Measurements from ENCODE around the gene IL6R.
"Not testable (repeated sequence)": the region's sequence is repeated elsewhere in the genome, so short reads cannot be mapped to it uniquely, and the experiment has no call there.

IL6R gene

DNA sequence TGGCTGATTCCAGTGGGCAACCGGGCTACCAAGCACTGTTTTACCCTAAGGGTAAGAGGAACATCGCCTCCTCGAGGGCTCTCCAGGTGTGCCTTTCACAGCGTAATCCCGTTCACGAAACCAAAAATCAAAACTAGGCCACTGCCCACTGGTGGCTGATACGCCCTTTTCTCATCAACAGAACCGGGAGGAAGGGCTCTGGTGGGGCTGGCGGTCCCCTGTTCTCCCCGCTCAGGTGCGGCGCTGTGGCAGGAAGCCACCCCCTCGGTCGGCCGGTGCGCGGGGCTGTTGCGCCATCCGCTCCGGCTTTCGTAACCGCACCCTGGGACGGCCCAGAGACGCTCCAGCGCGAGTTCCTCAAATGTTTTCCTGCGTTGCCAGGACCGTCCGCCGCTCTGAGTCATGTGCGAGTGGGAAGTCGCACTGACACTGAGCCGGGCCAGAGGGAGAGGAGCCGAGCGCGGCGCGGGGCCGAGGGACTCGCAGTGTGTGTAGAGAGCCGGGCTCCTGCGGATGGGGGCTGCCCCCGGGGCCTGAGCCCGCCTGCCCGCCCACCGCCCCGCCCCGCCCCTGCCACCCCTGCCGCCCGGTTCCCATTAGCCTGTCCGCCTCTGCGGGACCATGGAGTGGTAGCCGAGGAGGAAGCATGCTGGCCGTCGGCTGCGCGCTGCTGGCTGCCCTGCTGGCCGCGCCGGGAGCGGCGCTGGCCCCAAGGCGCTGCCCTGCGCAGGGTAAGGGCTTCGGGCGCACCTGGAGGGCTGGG, at the start of gene IL6R:
Gene IL6R (plus strand): TSS at position 360 of the 763 bp plus-strand sequence. CDS start 287 bp downstream, at position 647.
- DNase-seq = peak; percentile 96

DNA sequence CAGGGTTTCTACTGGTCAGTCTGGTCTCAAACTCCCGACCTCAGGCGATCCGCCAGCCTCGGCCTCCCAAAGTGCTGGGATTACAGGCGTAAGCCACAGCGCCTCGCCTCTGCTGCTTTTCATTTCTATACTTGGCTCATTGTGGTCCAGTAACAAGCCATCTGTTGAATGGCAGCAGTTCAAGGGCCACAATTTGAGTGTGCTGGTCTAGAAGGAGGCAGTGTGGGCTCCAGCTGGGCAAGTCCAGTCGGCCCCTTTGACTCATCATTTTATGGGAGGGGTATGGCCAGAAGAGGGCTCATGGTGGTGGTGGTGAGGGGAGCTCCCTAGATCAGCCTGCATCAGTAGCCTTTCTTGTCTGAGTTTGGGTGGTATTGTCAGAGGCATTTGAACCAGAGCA, 46.6 kb upstream of the IL6R start:
- DNase-seq = no peak

DNA sequence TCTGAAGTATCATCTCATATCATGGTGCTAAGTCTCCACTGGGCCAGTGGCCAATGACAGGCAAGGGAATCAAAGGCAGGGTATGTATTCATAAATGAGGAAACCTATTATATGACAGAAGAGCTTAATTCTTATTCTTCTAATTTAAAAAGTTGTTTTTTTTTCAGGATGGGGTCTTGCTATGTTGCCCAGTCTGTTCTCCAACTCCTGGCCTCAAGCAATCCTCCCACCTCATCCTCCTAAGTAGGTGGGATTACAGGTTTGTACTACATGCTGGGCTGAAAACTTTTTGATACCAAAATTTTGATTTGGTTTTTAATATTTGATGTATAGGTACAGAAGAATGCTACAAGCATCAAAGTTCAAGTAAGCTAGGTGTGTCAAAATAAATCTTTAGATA, 44.9 kb upstream of the IL6R start:
- no peak for DNase-seq

DNA sequence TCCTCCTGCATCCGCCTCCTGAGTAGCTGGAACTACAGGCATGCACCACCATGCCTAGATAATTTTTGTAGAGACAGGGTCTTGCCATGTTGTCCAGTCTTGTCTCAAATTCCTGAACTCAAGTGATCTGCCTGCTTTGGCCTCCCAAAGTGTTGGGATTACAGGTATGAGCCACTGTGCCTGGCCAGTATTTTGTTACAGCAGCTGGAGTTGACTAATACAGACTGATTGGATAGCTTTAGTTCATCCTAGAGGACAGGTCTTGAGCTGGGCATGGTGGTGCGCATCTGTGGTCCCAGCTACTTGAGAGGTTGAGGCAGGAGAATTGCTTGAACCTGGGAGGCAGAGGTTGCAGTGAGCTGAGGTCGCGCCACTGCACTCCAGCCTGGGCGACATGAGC, 44.3 kb upstream of the IL6R start:
- not testable (repeated sequence) for DNase-seq

DNA sequence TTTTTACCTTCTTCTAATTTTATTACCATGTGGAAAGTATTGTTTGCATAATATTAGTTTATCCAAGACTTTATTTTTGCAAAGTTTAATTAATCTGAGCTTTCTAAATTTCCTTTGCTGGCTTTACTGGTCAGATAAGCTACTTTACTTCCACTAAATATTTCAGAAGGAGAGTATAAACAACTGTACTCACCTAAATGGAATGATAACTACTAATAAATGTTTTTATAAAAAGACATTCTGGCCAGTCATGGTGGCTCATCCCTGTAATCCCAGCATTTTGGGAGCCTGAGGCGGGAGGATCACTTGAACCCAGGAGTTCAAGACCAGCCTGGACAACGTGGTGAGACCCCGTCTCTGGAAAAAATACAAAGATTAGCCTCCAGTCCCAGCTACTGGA, 43.8 kb upstream of the IL6R start:
- no peak for DNase-seq

DNA sequence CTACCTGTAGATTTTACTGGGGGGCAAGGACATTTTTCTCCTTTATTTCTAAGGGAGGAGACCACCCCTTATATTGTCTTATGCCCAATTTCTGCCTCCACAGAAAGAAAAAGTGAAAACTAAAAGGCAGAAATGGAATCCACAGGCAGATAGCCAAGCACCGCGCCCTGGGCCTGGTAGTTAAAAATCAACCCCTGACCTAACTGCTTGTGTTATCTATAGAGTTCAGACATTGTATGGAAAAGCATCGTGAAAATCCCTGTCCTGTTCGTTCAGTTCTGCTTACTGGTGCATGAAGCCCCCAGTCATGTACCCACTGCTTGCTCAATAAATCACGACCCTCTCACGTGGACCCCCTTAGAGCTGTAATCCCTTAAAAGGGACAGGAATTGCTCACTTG, 33.7 kb upstream of the IL6R start:
- no peak for DNase-seq

DNA sequence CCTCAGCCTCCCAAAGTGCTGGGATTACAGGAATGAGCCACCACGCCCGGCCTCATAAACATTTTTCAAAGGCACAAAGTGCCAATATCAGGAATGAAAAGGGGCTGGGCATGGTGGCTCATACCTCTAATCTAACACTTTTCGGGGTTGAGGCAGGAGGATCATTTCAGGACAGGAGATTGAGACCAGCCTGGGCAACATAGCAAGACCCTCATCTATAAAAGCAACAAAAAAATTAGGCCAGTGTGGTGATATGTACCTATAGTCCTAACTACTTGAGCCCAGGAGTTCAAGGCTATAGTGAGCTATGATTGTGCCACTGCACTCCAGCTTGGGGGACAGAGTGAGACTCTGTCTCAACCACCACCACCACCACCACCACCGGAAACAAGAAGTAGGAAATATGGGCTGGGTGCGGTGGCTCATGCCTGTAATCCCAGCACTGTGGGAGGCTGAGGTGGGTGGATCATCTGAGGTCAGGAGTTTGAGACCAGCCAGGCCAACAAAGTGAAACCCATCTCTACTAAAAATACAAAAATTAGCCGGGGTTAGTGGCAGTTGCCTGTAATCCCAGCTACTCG, 31.3 kb upstream of the IL6R start:
- DNase-seq = not testable (repeated sequence)

DNA sequence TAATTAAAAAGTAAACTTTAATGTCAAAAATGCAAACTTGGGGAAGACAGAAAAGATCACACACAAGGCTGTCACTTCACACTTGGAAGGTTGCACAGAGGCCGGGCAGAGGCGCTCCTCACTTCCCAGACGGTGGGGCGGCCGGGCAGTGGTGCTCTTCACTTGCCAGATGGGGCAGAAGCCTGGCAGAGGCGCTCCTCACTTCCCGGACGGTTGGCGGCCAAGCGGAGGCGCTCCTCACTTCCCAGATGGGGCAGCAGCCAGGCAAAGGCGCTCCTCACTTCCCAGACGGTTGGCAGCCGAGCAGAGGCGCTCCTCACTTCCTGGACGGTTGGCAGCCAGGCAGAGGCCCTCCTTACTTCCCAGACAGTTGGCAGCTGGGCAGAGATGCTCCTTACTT, 25.8 kb upstream of the IL6R start:
- DNase-seq = no peak

DNA sequence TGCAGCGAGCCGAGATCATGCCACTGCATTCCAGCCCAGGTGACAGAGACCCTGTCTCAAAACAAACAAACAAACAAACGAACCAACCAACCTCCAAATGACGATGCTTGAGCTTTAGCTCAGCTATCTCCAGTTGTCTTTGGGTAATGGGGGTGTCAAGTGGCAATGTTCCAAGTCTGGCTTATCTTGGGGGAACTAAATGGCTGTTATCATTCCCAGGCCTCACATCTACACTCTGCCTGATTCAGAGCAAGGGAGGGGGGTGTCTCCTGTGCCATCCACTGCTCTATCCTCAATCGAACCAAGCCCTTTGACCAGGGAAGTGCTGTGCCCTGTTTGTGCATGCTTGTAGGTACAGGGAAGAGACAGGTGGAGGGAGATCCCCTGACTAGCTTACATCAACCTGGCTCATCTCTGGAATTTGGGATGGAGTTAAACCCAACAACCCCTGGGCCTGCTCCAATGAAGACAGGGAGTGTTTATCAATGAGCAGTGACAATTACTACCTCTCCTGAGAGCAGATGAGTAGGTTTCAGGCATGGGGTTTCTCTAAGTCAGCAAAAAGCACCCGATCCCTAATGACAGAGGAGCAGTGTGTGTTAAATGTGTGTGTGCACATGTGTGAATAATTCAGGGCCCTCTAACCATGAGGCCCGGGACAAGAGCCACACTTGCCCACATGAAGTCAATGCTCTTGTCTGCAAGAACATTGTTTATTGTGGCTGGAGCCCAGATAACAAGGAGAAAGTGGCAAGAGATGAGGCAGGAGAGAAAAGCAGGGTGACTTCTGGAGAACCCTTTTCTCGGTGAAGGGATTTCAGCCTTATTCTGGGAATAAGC, 20.3 kb upstream of the IL6R start:
- no peak for DNase-seq

DNA sequence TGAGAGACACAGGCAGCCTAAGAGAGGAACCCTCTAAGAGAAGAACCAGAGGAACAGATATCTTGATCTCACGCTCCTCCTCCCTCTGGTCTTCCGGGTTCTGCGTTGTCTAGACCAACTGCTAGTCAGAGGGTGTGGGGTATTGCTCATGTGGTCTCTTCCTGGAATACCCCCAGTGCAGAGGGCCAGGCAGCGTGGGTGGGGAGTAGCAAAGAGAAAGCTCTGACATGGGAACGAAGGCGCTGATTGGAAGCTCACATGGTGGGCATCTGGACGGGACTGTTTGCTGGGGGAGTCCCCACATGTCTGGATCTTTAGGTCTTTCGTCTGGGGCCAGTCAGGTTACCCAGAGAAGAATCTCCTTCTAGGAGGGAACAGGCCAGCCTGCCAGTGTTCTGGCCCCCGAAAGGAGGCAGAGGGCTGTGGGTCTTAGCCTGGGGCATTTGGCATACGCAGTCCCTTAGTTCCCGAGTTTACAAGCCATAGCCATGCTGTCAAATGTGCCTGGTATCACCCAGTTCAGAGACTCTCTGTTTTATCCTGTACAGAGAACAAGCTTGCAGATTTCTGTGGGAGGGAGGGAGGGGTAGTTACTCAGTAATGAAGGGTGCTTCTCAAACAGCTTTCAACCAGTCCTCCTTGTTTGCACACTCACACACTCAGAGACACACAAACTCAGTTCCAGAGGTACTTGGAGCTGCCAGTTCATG, 18.3 kb upstream of the IL6R start:
- DNase-seq = peak; percentile 96

DNA sequence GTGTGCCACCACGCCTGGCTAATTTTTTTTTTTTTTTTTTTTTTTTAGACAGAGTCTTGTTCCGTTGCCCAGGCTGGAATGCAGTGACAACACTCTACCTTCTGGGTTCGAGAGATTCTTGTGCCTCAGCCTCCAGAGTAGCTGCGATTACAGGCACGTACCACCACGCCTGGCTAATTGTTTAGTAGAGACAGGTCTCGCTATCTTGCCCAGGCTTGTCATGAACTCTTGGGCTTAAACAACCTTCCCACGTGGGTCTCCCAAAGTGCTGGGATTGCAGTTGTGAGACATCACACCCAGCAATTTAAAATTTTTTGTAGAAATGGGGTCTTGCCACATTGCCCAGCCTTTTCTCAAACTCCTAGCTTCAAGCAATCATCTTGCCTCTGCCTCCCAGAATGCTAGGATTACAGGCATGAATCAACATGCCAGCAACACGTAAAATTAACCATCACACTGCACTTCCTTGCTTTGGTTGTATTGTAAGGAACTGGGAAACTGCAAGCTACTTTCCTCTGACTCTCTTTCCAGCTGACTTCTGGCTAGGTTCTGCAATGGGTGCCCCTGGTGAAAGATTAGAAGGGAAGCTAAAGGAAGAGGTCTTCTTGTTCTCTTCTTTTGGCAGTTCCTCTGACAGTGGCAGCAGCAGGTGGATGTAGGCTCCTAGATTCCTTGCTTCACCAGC, 13.9 kb upstream of the IL6R start:
- DNase-seq = no peak

DNA sequence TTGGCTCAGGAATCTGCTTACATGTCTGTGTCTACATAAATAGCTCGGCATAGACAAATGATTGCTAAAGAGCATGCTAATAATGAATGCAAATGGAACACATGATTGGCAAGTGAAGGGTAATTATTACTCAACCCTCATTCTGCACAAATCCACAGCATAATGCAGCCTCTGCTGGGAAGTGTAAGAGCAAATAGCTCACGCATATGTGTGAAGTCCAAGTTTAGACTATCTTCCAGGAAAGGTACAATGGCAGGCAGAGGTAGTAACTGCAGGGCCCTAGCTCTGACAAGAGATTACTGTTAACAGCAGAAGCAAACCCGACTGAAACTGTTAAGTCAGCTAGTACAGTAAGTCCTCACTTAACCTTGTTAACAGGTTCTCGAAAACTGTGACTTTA, 7.0 kb upstream of the IL6R start:
- DNase-seq = no peak

DNA sequence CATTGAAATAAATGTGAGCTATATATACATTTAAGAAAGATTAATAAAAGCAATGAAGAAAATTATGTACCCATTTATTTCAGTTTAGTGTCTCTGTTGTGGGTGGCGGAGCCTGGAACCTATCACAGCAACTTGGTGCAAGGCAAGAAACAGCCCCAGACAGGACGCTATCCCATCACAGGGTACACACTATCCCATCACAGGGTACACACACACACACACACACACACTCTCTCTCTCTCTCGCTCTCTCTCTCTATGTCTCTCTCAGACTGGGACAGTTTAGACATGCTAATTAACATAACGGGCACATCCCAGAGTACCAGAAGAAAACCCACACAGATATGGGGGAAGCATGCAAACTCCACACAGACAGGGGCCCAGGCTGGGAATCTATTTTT, 6.5 kb upstream of the IL6R start:
- DNase-seq = no peak

DNA sequence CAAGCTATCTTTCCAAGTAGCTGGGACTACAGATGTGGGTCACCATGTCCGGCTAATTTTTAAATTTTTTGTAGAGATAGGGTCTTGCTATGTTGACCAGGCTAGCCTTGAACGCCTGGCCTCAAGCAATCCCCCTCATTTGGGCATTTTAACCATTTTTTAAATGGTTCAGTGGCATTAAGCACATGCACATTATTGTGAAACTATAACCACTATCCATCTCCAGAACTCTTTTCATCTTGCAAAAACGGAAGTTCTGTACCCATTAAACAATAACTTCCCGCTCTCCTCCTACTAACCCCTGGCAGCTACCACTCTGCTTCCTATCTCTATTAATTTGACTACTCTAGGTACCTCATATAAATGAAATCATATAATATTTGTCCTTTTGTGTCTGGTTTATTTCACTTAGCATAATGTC, 4.8 kb upstream of the IL6R start:
- DNase-seq = no peak

DNA sequence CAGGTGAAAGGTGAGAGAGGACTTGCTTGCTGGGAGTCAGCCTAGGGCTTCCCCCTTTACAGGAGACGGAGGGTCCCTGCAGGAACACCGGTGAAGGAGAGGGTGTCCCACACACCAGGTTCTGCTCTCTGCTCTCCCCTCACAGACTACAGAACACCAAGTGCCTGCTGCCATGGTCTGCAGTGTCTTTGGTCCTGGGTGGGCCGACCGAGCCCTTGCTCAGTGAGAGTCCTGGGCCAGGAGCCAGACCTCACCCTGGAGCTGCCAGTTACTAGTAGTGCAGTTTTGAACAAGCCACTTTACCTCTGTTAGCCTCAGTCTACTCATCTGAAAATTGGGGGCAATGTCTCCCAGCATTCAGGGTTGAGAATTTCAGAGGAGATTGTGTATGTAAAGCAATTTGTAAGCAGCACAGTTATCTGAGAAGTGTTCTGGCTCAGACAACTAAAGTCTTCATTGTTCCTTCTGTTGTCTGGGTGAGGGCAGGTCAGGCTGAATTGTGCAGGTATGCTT, 2.7 kb upstream of the IL6R start:
- no peak for DNase-seq

DNA sequence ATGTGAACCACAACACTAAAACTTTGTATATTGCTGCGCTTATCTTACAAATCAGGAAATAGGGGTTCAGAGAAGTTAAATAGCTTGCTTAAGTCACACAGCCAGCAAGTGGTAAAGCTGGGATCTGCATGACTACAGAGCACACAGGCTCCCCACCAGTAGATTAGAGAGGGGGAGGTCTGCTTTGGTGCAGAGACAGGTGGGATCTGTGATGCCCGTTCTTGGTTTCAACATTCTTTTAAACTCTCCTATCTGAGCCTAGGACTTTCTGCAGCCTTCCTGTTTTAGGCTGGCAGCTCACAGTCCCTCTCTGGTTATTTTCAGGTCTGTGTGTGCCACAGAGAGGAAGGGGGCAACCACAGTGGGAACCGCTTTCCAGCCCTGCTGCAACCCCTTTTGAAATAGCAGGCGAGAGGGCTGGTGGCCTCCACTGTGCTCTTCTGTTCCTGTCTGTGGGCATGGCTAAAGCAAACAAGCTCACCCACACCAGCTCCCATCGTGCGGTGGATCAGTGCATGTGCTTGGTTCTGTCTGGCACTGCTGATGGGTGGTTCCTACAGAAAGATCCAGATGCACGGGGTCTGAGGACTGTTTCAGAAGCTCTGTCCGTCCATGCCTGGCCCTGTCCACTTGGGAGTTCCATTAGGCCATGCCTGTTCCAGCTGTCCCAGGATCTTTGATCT, 1.7 kb upstream of the IL6R start:
- DNase-seq = no peak

DNA sequence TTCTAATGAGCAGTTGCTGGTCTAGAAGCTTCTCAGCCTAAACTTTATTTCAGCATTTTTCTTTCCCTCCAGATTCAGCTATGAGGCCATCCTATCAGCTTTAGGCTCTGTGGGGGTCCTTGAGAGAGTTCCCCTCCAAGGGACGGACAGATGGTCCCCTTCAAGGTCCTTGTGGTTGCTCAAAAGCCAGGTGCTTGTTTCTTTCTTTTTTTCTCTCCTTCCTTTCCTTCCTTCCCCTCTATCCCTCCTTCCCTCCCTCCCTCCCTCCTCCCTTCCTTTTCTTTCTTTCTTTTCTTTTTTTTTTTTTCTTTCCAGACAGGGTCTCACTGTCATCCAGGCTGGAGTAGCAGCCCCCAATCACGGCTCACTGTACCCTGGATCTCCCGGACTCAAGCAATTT, 1.2 kb upstream of the IL6R start:
- DNase-seq = no peak

DNA sequence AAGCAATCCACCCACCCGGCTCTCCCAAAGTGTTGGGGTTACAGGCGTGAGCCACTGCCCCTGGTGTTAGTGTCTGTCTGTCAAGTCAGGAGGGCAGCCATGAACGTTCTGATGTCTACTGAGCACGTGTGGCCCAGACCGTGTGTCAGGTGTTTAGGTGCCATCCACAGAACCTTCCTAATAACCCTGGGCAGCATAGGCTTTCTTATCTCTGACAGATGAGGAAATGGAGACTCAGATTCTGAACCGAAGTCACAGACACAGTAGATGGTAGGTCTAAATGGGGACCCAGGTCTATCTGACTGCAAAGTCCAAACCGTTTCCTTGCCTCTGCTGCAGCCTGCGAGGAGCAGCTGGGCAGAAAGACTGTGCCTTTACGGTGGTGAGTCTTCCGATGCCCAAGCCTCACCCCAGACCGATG, 622 bp upstream of the IL6R start:
- DNase-seq = peak; percentile 65

DNA sequence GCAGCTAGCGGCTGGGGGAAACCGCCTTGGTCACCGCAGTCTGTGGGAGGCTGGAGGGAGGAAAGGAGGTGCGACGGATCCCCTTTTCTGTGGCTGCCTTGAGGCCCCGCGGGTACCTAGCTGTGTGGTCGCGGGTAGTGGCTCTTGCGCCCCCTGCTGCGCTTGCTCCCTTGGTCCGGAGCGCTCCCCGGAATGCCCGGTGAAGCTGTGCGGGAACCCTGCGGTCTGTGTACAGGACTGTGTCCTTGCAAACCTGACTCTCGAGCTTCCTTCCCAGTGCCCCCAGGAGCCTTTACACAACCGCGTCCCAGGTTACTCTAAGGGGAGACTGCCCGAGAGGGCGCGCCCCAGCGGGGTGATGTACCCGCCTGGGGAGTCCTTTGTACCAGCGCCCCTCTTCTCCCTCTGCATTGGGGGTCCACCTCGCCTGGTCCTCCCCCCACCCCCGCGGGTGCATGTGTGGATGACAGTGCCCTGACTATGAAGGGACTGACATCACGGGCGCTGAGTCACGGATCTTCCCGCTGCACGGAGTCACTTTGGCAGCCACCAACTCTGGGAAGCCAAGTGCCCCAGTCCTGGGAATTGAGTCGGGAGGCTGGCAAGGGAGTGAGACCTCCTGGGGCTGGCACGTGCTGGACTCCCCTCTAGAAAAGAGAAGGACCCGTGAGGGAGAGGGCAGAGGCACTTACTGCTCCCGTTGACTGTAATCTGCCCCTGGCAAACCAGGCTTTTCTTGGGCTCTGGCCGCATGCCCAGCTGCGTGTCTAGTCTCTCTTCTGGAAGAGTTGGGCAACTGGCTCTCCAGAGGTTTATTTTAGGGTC, 816 bp downstream of the IL6R start:
- DNase-seq = peak; percentile 81

DNA sequence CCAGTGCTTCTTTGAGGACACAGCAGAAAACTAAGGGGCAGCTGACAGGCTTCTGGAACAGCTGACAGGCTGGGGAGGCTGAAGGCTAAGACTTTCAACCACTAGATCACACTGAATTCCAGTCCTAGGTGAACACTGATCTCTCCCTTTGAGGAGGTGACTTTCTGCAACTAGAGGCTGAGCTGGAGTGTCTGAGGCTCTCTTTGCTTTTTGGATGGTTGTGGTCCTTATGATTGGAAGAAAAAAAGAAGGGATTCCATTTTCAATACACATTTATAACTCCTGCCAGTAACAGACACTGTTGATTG, 1.4 kb downstream of the IL6R start:
- no peak for DNase-seq

DNA sequence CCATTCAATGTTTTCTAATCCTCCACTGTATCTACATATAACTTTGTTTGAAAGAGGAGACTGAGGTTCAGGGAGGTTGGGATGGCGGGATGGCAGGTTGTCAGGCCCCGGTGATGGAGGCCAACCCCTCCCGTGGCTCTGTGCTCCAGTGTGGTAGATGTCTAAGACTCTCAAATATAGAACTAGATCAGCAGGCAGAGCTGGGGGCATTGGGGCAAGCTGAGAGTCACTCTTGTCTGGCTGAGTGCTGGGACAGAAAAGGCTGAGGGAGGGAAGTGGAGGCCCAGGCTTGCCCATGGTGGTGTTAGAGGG, 1.7 kb downstream of the IL6R start:
- DNase-seq = no peak

Data from DMS53 (cell line).